Endothelial cell of umbilical vein (primary cell): ENCODE data around the gene ATAD2B.

Source experiments
- CTCF ChIP-seq, 2 donors: IDR thresholded peaks; 1 replicate in 1 of 2; 2 replicates in 1 of 2; pipeline ENCODE4 v1.5.1; 2011; ENCODE audit warnings: low read length in 2 of 2, mild to moderate bottlenecking in 2 of 2, moderate library complexity in 2 of 2, control low read depth in 1 of 2, inconsistent platforms in 1 of 2, low read depth in 1 of 2; ENCODE audit not compliant: insufficient read depth in 1 of 2; ENCODE audit errors: extremely low read depth in 1 of 2
- JUN ChIP-seq: IDR thresholded peaks from 2 replicates; pipeline ENCODE4 v1.6.1; 2011; ENCODE audit warnings: borderline replicate concordance, low read depth; ENCODE audit not compliant: insufficient read length, insufficient read depth
- TF ChIP-seq, protein P1 (sequence below): IDR thresholded peaks from 2 replicates; pipeline ENCODE4 v1.6.1; 2011; ENCODE audit not compliant: insufficient read depth, insufficient read length

- TF ChIP-seq JUN (no peak), CTCF (IDR thresholded peaks at IDR 0.05; ENCODE audit: extremely low read depth in 1 of 2, insufficient read depth in 1 of 2, low read depth in 1 of 2, low read length in 2 of 2) (no peak)
- TF ChIP-seq, protein P1, sequence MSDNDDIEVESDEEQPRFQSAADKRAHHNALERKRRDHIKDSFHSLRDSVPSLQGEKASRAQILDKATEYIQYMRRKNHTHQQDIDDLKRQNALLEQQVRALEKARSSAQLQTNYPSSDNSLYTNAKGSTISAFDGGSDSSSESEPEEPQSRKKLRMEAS: no peak
These were observed 137.9 kb downstream of the ATAD2B start for GRCh38 chr2:23789012-23789411.
